ENCODE measurements around the gene GPBAR1.

Gene GPBAR1

GRCh38 chr2:218296847-218297246 lies 36.0 kb downstream of the GPBAR1 start:
- TF ChIP-seq POLR2A (IDR thresholded peaks at IDR 0.05; ENCODE audit: extremely low read depth, insufficient read length) (no peak), MAX (IDR thresholded peaks at IDR 0.05; ENCODE audit: low read depth, low read length) (no peak), MYC (IDR thresholded peaks at IDR 0.05; ENCODE audit: low read depth, low read length) (no peak), CTCF (IDR thresholded peaks at IDR 0.05; ENCODE audit: low read depth, low read length) (no peak)
- DNase-seq (ENCODE audit: low read depth), result no peak
- no peak overlapping the region for H3K4me3 ChIP-seq (ENCODE audit: low read depth, low read length)

GRCh38 chr2:218298314-218298875 lies 37.6 kb downstream of the GPBAR1 start:
- DNase-seq (ENCODE audit: low read depth), result no peak
- H3K4me3 ChIP-seq (ENCODE audit: low read depth, low read length), result no peak overlapping the region
- TF ChIP-seq POLR2A (IDR thresholded peaks at IDR 0.05; ENCODE audit: extremely low read depth, insufficient read length), result no peak
- no peak for TF ChIP-seq MYC (IDR thresholded peaks at IDR 0.05; ENCODE audit: low read depth, low read length)
- TF ChIP-seq CTCF (IDR thresholded peaks at IDR 0.05; ENCODE audit: low read depth, low read length), result no peak
- TF ChIP-seq MAX (IDR thresholded peaks at IDR 0.05; ENCODE audit: low read depth, low read length), result no peak

GRCh38 chr2:218300141-218300540 lies 39.3 kb downstream of the GPBAR1 start:
- TF ChIP-seq POLR2A (IDR thresholded peaks at IDR 0.05; ENCODE audit: extremely low read depth, insufficient read length) (no peak), MYC (IDR thresholded peaks at IDR 0.05; ENCODE audit: low read depth, low read length) (no peak), CTCF (IDR thresholded peaks at IDR 0.05; ENCODE audit: low read depth, low read length) (no peak), MAX (IDR thresholded peaks at IDR 0.05; ENCODE audit: low read depth, low read length) (no peak)
- no peak overlapping the region for H3K4me3 ChIP-seq (ENCODE audit: low read depth, low read length)
- DNase-seq (ENCODE audit: low read depth), result no peak

- TF ChIP-seq CTCF (IDR thresholded peaks at IDR 0.05; ENCODE audit: low read depth, low read length), result peak; percentile 94
- no peak for TF ChIP-seq POLR2A (IDR thresholded peaks at IDR 0.05; ENCODE audit: extremely low read depth, insufficient read length)
- peak; percentile 55 for TF ChIP-seq MYC (IDR thresholded peaks at IDR 0.05; ENCODE audit: low read depth, low read length)
- no peak for TF ChIP-seq MAX (IDR thresholded peaks at IDR 0.05; ENCODE audit: low read depth, low read length)
- DNase-seq (ENCODE audit: low read depth), result peak; percentile 95
- no peak overlapping the region for H3K4me3 ChIP-seq (ENCODE audit: low read depth, low read length)
These were observed 40.5 kb downstream of the GPBAR1 start for GRCh38 chr2:218301176-218301819.

- no peak overlapping the region for H3K4me3 ChIP-seq (ENCODE audit: low read depth, low read length)
- no peak for DNase-seq (ENCODE audit: low read depth)
- no peak for TF ChIP-seq POLR2A (IDR thresholded peaks at IDR 0.05; ENCODE audit: extremely low read depth, insufficient read length)
These were observed 44.6 kb downstream of the GPBAR1 start for GRCh38 chr2:218305383-218305782.

- no peak overlapping the region for H3K4me3 ChIP-seq (ENCODE audit: low read depth, low read length)
- no peak for DNase-seq (ENCODE audit: low read depth)
These were observed 45.5 kb downstream of the GPBAR1 start for GRCh38 chr2:218306184-218306920.

More at GRCh38 chr2:218306184-218306920, 45.5 kb downstream of the GPBAR1 start:
- TF ChIP-seq MAX (IDR thresholded peaks at IDR 0.05; ENCODE audit: low read depth, low read length) (no peak), CTCF (IDR thresholded peaks at IDR 0.05; ENCODE audit: low read depth, low read length) (no peak)

Data from NB4 (cell line).